ENCODE data around the gene SFXN4.
A peak's percentile ranks its signal among the peaks of the same experiment; 100 is the strongest.
"Not testable (repeated sequence)": the region's sequence is repeated elsewhere in the genome, so short reads cannot be mapped to it uniquely, and the experiment has no call there.

The SFXN4 gene

DNA sequence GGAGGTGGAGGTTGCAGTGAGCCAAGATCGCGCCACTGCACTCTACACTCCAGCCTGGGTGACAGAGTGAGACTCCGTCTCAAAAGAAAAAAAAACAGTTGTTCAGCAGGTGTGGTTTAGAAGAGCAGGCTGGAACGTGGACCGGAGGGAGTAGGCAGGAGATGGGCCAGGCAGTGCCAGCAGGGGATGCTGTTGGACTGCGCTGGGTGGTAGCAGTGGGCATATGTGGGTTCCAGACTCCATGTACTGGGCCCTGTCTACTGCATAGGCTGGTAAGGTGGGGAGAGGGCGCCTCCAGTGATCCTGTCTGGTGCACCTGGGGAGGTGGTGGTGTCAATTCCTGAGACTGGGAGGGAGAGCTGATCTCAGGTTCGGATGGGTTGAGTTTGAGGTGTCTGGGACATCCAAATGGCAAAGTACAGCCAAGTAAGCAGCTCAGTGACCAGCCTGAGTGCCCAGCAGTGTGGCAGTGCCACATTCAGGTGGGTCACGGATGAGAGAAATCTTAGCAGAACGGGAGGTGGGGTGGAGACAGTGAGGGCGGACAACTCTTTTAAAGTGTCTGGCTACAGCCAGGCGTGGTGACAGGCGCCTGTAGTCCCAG lies 25.9 kb downstream of the SFXN4 start:
- DNase-seq, result peak; percentile 52

DNA sequence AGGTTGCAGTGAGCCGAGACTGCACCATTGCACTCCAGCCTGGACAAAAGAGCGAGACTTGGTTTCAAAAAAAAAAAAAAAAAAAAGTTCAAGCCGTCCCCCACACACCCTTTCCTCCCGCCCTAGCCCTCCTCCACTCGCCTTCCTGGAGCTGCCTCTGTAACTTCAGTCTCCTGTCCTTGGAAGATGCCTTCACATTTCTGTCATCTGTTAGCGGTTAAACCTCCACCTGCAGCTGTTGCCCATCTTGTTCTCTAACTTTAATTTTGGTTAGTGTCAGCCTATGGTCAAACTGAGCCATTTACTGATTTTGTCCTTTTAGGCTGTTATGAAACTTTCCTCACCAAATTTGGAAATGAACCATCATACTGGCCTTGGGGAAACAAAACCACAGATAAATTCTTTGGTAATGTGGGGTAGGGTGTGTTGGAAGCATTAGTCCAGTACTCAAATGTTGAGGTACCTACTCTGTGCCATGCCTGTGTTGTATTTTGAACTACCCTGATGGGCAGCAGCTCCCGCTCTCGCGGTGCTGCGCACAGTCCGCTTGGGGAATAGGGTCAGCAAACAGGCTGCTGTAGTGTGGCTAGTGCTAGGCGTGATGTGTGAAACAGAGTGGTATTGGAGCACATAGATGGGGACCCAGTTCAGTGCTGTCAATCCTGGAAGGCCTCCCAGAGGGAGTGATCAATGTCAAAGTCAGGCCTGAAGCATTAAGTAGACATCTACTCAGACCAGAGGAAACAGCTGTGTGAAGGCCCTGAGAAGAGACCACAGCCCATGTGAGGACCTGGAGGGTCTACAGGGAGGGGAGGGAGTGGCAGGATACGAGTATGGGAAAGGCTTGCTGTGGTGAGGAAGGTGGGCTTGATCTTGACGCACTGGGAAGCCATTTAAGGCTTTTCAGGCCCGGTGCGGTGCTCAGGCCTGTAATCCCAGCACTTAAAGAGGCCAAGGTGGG lies 26.9 kb downstream of the SFXN4 start:
- no peak for DNase-seq

DNA sequence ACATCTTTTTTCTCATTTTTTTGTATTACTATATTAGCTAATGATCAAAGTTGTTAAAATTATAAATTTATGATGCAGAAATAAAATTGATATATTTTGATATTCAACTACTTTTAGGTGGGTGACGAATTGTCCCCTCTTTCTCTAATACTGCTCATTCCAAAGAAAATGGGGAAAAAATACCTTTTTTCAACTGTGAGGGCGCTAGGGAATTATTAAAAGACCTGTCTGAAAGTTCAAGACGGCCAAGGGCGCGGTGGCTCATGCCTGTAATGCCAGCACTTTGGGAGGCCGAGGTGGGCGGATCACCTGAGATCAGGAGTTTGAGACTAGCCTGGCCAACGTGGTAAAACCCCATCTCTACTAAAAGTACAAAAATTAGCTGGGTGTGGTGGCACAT lies 27.6 kb downstream of the SFXN4 start:
- DNase-seq, result not testable (repeated sequence)

DNA sequence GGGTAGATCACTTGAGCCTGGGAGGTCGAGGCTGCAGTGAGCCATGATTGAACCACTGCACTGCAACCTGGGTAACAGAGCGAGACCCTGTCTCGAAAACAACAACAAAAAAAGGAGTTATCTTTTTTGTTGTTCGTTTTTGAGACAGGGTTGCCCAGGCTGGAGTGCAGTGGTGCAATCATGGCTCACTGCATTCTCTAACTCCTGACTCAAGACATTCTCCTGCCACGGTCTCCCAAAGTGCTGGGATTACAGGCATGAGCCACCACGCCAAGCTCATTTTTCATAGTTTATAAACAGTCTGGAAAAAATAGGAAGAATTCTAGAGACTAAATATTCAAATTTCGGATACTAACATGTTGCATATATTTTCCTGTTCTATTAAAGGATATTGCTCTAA lies 29.4 kb downstream of the SFXN4 start:
- no peak for DNase-seq

DNA sequence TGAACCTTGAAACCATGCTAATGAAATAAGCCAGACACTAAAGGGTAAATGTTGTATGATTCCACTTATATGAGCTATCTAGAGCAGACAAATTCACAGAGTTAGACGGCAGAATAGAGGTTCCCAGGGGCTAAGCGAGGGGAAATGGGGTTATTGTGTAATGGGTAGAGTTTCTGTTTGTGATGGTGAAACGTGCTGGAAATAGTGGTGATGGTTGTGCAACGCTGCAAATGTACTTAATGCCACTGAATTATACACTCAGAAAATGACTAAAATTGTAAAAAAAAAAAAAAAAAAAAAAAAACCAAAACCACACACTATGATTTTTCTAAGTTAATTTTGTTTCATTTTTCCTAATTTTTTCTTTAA lies 30.0 kb downstream of the SFXN4 start:
- peak; percentile 72 for DNase-seq

DNA sequence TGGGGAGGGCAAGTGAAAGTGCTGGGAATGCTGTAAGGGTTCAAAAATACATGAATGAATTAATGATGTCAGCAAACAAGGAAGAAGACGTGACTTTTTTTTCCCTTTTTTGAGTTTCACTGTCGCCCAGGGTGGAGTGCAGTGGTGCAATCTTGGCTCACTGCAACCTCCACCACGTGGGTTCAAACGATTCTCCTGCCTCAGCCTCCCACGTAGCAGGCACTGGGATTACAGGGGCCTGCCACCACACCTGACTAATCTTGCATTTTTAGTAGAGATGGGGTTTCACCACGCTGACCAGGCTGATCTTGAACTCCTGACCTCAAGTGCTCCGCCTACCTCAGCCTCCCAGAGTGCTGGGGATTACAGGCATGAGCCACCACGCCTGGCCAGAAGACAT lies 31.6 kb downstream of the SFXN4 start:
- peak; percentile 70 for DNase-seq

DNA sequence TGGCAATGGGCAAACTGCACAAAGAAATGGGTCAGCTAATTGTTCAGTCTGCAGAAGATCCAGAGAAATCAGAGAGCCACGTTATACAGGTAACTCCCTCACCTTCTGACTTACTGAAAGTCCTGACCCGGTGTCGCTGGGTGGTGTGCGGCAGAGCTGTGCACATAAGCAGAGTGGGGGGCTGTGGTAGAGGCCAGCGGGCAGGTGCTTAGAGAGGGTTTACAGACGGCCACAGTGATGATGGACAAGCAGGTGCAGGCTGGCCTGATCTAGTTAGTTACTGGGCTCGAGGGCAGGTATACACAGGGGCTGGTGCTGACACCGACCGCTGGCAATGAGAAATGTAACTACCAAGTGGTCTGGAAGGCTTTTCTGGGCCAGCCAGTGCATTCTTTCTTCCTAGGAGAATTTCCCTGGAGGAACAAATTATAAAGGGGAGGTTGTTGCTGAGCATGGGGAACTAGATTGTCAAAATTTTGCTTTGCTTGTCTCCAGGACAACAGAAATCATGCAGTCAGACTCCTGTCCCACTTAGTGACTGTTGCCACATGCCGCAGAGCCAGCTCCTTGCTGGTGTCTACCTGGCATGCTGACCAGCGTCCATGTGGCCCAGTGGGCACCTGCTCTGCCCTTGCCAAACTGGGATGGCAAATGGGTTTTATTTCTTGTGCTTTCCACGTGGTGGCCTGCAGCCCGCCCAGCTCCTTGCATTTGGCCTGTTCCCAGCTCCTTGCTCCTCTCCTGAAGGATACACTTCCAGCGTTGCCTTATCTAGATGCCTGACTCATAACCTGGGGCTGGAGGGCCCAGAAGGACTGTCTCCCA lies 32.8 kb downstream of the SFXN4 start:
- DNase-seq, result no peak

DNA sequence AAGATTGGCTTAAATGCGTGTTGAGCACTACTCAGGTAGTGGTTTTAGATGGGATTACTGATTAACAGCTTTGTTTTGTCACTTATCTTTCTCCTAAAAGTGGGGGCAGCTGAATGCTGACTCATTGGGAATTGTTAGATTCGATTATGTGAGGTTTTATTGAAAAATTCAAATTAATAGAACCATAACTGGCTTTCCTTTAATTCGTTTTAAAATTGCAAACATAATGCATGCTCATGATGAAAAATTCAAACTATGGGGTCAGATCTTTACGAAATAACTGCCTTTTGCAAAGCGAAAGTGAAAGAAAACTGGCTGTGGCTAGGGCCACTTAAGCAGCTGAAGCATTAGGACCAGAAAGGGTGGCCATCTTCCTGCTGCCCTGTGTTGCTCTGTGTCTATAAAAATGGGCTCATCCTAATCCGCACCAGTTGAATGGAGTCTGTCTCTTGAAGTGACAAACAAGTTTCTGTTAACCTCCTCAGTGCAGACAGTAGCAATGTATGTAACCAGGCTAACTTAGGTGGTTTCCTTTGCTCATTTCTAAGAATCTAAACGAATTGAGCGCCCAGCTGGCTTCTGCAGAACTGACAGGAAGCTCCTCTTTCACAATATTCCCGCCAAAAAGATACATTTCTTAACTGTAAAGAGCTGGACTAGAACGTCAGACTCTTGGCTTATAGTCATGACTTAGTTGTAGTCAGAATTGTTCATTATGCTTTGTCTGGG lies 33.8 kb downstream of the SFXN4 start:
- peak; percentile 89 for DNase-seq

DNA sequence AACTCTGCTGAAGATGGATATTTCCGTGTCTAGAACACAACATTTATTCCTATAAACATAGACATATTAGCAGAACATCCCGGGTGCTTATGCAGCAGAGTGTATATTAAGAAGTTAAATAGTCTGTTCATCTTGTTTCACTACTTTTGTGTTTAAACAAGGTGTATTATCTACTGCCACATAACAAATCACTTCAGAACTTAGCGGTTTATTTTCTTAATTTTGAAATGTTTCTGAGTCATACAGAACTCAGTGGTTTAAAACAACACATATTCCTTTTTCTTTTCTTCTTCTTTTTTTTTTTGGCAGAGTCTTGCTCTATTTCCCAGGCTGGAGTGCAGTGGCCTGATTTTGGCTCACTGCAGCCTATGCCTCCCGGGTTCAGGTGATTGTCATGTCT lies 35.8 kb downstream of the SFXN4 start:
- DNase-seq, result no peak

DNA sequence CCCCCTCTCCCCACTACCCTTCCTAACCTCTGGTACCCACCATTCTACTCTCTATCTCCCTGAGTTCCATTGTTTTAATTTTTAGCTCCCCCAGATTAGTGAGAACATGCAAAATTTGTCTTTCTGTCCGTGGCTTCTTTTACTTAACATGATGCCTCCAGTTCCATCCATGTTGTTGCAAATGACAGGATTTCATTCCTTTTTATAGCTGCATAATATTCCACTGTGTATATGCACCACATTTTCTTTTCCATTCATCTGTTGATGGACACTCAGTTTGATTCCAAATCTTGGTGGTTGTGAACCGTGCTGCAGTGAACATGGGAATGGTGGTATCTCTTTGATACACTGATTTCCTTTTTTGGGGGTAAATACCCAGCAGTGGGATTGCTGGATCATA lies 39.6 kb downstream of the SFXN4 start:
- DNase-seq, result no peak

DNA sequence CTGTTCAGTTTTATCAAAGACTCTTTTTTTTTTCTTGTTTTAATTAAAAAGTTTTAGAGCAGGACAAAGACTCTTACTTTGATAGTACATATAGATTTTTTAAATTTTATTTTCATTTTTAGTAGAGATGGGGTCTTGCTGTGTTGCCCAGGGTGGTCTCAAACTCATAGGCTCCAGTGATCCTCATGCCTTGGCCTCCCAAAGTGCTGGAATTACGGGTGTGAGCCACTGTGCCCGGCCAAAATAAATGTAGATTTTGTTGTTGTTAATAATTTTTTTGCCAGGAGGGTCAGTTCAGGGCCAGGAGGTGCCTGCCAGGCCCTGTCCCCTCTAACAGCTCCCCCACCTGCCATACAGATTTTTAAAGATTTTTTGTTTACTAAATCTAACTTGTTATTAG lies 44.6 kb downstream of the SFXN4 start:
- no peak for DNase-seq

DNA sequence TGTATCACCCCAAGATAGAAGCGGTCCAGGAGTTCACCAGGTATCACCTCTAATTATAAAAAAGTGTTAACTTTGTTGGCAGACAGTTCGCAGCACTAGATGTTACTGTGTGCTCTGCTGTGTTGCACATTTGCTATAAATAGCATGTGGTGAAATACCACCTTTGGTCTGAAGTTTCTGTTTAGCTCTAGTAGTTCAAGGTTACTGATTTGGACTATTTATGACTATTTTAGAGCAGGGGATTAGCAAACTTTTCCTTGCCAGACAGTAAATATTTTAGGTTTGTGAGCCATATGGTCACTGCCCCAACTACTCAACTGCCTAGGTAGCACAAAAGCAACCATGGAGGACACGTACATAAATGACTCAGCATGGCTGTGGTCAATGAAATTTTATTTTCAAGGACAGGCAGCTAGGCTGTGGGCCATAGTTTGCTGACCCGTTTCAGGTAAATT lies 45.1 kb downstream of the SFXN4 start:
- no peak for DNase-seq

DNA sequence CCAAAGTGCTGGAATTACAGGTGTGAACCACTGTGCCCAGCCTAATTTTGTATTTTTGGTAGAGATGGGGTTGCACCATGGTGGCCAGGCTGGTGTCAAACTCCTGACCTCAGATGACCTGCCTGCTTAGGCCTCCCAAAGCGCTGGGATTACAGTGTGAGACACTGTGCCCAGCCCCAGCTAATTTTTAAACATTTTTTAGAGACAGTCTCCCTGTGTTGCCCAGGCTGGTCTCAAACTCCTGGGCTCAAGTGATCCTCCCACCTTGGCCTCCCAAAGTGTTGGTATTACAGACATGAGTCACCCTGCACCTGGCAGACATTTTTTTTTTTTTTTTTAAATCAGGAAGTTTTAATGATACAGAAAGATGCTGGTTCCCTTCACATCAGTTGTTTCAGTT lies 46.1 kb downstream of the SFXN4 start:
- DNase-seq, result no peak

DNA sequence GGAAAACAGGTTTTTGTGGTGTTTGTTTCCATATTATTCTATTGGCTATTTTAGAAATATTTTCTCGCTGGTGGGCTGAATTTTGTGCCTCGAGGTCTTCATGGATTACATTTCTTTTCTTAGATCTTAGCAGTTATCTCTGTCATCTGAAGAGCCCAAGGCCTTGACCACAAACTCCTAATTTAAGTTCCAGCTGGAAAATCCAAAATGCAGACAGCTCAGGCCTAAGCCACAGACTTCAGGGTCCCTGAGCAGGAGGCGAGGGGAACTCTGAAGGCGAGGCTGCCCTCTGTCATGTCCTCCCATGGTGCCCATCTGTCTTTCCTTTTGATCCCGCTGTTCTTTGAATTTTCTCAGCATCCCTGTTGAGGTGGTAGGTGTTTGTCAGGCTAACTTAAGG lies 47.3 kb downstream of the SFXN4 start:
- DNase-seq, result no peak

DNA sequence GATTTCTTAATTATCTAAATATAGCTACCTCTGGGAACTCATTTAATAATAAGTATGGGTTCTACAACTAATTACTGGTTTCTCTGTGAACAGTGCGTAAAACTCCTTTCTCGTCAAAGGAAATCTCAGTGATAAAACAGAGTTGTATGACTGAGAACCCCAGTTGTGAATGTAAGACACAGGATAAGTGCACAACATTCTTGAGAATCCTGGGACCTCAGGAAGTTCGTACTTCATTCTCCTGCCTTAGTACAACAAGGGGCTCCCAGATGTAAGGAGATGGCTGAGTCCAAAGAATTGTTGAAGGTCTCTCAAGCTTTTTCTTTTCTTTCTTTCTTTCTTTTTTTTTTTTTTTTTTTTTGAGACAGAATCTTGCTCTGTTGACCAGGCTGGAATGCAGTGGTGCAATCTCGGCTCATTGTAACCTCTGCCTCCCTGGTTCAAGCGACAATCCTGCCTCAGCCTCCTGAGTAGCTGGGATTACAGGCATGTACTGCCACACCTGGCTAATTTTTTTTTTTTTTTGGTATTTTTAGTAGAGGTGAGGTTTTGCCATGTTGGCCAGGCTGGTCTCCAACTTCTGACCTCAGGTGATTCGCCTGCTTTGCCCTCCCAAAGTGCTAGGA lies 49.1 kb downstream of the SFXN4 start:
- DNase-seq, result no peak

DNA sequence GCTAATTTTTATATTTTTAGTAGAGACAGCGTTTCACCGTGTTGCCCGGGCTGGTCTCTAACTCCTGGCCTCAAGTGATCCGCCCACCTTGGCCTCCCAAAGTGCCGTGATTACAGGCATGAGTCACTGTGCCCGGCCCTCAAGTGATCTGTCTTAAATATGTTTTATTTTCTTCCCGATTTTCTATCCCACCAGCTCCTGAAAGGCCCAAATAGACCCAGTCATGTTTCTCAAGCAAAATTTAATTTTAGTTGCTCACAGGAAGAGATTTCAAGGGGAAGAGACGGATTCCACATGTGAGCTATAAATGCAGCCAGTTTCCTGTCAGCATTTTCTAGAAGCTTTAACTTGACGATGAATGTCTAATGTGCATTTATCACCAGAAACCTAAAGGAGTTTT lies 49.6 kb downstream of the SFXN4 start:
- DNase-seq, result no peak

DNA sequence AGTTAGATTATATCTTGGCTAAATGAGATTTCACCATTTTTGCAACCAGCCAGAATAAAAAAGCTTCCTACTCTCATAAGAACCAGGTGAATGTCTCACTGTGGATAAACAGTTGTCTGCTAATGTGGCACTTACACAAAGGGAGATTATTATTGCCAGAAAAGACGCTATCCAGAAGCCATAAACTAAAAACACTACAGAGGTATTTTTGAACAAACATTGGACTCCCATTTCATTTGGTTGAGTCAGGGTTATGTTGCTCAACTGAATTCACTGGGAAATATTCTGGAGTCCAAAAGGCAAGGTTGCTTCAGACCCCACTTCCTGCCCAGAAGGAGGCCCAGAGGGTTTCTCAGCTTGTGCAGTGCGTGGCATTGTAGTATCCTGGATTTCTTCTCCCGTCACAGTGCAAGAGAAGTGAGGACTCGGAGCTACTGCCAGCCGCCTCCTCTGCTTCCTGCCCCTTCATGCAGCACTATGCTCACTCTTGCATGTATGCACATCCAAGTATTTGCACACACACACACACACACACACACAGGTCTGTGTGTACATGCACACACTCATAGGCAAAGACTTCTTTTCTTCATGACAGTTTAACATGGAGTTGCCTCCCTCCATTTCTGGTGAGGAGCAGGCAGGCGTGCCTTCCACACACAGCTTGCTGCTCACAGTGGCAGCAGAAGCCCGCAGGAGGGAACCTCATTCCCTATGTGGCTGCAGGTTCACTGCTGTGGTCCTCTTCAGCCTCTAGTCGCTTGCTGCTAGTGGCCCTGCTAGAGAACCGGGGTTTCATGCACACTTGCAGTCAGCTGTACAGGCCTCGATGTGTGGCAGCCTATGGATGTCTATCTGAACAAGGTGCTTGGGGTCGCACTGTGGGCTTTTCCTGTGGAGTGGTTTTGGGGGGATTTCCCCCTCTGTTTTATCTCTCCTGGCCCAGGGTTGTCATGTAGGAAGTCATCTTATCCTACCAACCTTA lies 51.5 kb downstream of the SFXN4 start:
- no peak for DNase-seq

DNA sequence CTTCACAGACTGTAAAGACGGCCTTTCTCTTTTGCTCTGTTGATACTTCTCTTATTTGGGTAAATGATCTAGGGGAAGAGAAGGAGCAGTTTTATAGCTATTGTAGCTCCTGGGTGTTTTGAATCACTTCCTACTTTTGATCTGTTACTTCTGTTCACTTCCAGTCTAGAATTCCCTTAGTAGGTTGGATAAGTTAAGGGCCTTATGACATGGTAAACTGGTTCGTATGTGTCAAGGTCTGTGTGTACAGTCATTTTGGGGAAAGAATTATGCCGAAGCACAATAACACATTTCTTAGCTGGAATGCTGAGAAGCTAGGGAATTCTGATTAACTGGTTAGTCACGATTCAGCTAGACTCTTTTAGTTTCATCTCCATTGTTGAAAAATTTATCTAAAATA lies 53.5 kb downstream of the SFXN4 start:
- DNase-seq, result no peak

DNA sequence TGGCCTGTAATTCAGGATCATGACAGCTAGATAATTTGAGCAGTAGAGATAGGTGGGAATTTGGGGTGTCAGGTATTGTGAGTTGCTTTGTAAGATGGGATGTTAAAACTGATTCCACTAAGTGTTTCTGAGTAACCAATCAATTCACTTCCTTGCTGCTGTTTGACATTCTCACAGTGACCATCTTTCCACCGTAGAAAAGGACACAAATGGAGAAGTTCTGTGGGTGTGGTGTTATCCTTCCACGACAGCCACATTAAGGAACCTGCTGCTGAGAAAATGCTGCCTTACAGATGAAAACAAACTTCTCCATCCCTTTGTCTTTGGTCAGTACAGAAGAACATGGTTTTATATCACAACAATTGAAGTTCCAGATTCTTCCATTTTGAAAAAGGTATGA lies 57.7 kb downstream of the SFXN4 start:
- DNase-seq, result not testable (repeated sequence)

DNA sequence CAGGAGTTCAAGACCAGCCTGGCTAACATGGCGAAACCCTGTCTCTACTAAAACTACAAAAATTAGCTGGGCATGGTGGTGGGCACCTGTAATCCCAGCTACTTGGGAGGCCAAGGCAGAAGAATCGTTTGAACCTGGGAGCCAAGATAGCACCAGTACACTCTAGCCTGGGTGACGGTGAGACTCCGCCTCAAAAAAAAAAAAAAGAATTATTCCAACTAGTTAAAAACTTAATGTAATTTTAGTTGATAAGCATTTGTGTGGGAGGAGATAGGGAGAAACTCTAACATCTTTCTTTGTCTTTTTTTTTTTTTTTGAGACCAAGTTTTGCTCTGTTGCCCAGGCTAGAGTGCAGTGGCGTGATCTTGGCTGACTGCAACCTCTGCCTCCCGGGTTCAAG lies 58.4 kb downstream of the SFXN4 start:
- DNase-seq, result not testable (repeated sequence)

DNA sequence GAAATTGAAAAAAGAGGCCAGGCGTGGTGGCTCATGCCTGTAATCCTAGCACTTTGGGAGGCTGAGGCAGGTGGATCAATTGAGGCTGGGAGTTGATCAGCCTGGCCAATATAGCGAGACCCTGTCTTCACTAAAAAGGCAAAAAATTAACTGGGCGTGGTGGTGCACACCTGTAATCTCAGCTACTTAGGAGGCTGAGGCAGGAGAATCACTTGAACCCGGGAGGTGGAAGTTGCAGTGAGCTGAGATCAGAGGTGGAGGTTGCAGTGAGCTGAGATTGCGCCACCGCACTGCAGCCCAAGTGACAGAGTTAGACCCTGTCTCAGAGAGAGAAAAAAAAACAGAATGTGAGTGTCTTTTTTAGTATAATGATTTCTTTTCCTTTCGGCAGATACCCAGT lies 59.6 kb downstream of the SFXN4 start:
- not testable (repeated sequence) for DNase-seq

Data from activated CD4-positive, alpha-beta T cell treated with anti-CD3 and anti-CD28 coated beads, Interleukin-2, Interleukin-6, amounts not matched to agents 100 ng/mL and 50 ng/mL, durations not matched to agents 16 hours and 8 hours (primary cell).